ENCODE data around the gene YEATS4.

Gene YEATS4

DNA sequence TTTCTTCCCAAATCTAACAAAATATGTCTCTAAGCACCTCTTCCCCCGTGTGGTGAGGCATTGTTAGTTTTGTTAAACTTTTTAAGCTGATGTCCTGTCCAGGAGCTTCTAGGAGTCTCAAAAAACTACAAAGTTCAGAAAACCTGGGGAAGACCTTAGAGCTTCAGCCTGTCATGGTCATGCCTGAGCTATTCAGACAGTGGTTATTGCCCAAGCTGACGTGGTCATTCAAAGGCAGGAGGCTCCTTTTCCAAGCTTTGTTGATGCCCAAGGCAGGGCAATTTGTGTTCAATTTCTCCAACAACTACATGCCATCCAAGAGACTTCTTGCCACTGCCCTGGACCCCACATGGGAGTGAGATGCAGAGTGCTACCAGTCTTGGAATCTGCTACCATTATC, 17.1 kb upstream of the YEATS4 start:
- DNase-seq (ENCODE audit: low read depth in 3 of 3): no peak

DNA sequence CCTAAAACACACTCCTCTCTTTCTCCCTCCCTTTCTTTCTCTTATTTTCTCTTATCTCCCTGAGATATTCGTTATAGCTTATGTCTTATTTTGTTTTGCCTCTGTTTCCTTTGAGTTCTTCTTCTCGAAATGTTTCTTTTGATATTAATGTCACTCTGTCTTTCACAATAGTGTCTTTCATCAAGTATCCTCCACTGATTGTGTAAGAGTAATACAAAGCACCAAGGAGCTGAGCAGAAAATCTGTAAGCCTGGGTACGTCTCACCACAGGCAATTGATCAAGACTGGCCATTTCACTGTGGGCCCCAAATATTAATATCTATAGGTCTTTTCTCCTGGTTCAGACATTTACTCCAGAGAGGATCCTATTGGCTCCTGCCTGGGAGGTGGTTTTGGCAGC, 16.2 kb upstream of the YEATS4 start:
- no peak for DNase-seq (ENCODE audit: low read depth in 3 of 3)

DNA sequence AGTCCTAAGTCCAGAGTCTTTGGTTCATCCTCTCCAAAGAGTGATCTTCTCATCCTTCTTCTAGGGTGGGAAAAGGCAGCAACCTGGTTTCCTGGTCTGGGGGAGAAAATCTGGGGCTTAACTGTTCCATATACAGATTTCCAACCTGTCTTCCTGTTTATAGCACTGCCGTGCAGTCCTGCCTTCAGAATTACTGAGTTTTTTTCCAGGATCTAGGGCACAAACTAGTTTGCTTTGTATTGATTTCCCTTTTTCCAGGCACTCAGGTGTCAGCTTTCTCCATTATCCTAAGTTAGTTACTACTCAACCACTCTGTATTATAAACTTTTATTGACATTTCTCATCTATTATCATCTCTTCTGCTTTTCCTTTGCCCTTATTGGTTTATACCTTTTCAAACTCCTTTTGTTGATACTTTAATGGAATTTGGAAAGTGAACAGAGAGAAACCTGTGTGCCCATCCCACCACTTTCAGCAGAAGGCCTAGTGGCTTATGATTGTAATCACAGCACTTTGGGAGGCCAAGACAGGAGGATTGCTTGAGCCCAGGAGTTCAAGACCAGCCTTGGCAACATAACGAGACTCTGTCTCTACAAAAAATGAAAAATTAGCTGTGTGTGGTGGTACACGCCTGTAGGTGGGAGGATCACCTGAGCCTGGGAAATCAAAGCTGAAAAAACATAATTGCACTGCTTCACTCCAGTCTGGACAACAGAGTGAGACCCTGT, 15.5 kb upstream of the YEATS4 start:
- DNase-seq (ENCODE audit: low read depth in 3 of 3): no peak

DNA sequence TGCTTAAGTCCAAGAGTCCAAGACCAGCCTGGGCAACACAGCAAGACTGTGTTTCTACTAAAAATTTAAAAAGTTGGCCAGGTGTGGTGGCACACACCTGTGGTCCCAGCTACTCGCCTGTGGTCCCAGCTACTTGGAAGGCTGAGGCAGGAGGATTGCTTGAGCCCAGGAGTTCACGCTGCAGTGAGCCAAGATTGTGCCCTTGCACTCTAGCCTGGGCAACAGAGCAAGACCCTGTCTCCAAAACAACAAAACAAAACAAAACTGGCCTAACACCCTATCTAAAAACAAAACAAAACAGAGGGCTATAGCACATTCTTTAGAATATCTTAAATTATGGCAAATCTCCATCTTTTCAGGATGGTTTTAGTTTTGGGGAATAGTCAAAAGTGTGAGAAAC, 14.5 kb upstream of the YEATS4 start:
- DNase-seq (ENCODE audit: low read depth in 3 of 3): no peak

DNA sequence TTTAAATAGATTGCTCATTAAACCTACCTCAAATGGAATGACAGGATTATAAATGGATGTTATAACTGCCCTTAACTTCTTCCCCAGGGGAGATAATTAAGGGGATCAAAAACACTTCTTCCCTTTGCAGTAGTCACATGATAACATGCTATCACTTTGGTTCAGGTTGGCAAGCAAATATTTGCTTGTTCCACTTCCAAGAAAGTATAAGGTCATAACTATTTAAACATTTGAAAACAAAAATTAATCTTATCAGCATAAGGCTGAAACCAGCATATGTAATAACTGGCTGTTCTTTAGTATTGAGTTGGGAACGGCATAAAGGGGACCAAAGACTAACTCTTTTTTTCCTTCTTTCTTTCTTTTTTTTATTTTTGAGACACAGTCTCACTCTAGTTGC, 13.8 kb upstream of the YEATS4 start:
- DNase-seq (ENCODE audit: low read depth in 3 of 3): no peak

DNA sequence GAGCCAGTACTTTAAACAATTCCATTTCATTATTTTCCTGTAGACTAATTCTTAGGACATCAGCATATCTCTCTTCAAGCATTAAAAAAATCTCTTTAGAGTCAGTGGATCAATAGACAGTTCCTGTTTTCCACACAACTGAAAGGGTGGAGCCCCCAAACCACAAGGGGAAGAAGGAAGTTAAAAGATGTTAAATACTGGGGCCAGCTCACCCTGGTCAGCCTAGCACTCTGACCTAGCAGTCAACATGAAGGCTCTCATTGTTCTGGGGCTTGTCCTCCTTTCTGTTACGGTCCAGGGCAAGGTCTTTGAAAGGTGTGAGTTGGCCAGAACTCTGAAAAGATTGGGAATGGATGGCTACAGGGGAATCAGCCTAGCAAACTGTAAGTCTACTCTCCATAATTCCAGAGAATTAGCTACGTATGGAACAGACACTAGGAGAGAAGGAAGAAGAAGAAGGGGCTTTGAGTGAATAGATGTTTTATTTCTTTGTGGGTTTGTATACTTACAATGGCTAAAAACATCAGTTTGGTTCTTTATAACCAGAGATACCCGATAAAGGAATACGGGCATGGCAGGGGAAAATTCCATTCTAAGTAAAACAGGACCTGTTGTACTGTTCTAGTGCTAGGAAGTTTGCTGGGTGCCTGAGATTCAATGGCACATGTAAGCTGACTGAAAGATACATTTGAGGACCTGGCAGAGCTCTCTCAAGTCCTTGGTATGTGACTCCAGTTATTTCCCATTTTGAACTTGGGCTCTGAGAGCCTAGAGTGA, 11.2 kb upstream of the YEATS4 start, which contains the start of gene LYZ:
LYZ (plus strand) TSS at position 220 of the 777 bp plus-strand sequence; CDS start at position 248, 28 bp downstream.
- no peak for DNase-seq (ENCODE audit: low read depth in 3 of 3)

DNA sequence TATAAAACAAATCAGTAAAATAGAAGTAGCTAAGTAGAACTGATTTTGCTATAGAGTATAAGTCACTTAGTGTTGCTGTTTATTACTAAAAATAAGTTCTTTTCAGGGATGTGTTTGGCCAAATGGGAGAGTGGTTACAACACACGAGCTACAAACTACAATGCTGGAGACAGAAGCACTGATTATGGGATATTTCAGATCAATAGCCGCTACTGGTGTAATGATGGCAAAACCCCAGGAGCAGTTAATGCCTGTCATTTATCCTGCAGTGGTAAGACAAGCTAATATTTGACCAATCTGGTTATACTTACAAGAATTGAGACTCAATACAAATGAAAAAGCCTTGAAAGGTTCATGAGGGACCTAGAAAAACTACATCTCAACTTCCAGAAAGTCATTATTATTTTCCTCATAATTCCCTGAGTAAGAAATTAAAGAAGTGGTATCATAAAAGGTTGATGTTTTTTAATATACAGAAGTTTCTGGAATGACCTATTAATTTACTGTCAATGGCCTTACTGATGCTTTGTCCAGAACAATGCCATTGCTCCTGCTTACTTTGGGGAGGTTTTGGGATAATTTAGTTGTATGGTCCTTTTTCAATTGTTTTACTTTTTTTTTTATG, 9.4 kb upstream of the YEATS4 start:
- DNase-seq (ENCODE audit: low read depth in 3 of 3): no peak

DNA sequence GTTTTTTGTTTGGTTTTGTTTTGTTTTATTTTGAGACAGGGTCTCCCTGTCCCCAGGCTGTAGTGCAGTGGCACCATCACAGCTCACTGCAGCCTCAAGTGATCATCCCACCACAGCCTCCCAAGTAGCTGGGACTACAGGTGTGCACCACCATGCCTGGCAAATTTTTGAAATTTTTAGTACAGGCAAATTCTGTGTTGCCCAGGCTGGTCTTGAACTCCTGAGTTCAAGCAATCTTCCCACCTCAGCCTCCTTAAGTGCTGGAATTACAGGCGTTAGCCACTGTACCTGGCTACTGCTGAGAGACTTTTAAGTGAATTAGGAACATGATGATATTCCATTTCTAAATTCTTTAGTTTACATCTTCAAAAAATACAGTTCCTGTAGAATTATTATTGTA, 8.8 kb upstream of the YEATS4 start:
- DNase-seq (ENCODE audit: low read depth in 3 of 3): no peak

DNA sequence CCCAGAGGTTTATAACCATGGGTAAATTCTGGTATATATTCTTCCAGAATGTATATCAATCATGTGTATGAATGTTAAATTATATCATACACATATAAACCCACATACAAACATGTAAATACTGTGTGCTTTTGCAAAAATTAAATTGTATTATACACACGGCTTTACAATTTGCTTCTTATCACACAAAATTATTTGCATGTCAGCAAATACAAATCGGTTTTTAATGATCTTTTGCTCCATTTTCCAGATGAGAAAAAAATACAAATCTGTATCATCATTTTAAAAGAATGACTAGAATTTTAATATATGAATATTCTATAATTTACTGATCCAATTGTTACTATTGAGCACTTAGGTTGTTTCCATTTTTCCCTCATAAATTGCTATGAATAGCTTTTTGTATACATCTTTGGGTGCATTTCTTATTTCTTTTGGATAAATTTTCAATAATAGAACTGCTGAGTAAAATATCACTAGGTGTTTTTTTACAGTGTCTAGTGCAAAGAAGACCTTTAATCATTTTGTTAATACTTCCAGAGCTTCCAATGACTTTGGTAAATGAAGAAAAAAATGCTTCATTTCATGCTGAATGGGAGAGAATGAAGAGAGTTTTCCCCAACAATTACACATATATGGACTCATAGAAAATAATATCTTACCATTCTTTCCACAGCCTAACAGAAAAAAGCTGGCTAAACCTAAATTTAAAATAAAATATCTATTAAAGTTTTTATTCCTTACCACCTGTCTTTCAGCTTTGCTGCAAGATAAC, 7.9 kb upstream of the YEATS4 start:
- DNase-seq (ENCODE audit: low read depth in 3 of 3): no peak

DNA sequence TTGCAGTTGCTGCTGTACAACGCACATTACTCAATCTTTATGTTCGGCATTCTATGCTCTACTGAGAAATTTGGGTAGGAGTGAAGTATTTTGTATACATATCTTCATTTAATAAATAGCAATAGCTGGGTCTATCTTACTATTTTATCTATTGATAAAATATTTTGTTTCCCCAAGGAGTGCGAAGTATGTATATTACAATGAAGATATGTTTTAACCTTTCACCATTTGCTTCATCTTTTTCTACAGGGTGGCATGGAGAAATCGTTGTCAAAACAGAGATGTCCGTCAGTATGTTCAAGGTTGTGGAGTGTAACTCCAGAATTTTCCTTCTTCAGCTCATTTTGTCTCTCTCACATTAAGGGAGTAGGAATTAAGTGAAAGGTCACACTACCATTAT, 6.6 kb upstream of the YEATS4 start:
- no peak for DNase-seq (ENCODE audit: low read depth in 3 of 3)

DNA sequence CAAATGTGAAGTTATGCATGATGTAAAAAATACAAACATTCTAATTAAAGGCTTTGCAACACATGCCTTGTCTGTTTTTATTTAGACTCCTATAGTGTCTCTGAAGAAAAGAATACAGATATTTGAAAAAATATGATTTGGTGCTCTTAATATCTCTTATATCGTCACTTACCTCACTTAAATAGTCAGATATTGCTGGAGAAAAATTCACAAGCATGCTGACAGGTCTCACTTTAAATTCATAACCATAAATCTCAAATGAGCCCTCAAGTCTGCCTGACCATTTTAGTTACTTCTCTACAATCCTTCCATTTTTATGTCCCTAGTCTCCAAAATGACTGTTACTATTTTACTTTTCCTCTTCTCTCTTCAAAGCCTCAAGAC, 5.4 kb upstream of the YEATS4 start:
- no peak for DNase-seq (ENCODE audit: low read depth in 3 of 3)

DNA sequence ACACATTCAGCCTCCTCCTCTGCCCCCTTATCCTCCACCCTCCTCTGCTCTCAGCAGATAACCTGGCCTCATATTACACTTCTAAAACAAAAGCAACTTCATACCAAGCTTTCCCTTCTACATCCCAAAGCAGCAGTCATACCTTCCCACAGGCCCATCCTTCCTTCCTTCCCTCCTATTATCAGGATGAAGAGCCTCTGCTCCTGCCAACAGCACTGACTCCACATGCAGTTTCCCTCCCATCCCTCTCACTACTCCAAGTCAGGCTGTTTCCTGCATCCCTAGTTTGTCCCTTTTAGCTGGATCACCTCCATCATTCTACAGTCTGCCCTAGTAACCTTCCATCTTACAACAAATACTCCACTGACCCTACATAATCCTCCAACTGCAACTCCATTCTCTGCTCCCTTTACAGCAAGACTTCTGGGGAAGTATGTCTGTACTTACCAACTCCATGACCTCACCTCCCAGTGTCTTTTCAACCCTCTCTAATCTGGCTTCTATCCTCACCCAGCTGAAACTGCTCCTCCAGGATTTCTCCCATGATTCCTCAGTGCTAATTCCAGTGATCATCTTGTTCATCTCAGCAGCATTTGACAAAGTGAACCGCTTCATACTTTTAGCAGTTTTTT, 4.9 kb upstream of the YEATS4 start:
- no peak for DNase-seq (ENCODE audit: low read depth in 3 of 3)

DNA sequence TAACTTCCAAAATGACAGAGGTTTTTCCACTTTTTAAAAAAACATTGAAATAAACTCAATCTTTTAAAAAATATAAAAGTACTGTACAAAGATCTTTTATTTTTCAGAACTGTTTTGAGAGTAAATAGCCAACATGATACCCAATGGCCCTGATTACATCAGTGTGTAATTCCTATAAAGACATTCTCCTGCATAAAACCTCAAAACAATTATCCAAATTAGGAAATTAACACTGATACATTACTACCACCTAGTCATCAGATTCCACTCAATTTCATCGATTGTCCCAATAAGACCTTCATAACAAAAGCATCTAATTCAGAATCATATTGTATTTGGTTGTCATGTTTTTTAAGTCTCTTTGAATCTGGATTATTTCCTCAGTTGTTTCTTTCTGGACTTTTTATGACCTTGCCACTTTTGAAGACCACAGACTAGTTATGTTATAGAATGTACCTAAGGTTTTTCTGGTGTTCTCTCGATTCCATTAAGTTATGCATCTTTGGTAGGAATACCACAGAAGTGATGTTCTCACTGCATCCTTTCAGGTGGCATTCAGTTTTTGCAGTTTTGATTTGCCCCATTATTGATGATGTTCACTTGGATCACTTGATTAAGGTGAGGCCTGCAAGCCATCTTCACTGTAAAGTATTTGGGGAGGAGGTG, 4.0 kb upstream of the YEATS4 start:
- DNase-seq (ENCODE audit: low read depth in 3 of 3): no peak

DNA sequence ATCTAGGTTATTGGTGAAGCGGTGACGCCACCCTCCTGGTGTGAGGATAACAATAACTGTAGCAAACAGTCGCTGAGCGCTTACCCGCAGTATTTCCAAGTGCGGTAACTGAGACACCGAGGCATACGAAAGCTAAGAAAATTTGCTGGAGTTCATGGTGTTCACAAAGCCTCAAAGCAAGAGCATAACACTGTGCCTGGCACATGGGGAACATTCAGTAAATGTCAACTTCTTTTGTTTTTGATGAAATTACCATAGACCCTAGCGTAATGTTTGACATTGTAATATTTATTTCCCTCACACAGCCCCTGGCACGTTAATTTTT, 767 bp downstream of the YEATS4 start:
- DNase-seq (ENCODE audit: low read depth in 3 of 3): no peak

DNA sequence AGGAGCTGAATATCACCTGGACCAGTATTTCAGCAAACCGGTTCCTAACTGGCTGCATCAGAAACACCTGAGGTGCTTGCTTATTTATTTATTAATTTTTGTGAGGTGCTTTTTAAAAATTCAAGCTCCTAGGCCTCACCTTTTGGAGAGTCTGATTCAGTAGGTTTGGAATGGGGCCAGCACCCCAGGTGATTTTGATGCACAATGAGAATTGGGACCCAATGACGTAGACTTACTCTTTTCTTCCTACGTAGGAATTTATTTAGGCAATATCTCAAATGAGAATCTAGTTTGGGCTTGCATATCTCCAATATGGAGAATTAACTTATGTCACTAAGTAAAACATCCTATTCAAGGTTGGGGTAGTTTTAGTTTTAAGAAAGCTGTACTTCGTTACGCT, 7.3 kb downstream of the YEATS4 start:
- DNase-seq (ENCODE audit: low read depth in 3 of 3): no peak

DNA sequence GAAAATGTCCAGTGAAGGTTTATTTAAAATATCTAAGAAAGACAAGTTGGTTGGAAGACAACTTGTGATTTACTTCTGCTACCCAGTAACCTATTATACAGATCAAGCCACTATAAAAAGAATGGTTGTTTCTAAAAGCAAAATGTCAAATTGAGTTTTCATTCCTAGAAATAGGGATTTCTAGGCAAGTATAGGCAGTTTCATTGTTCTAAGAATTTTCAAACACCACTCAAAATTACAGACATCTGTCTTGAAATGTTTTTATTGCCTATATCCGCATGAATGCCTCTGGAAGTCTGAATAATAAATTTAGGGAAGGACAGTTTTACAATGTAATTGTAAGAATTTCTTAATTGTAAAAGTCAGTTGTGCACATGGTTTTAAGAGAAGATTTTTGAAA, 8.6 kb downstream of the YEATS4 start:
- no peak for DNase-seq (ENCODE audit: low read depth in 3 of 3)

DNA sequence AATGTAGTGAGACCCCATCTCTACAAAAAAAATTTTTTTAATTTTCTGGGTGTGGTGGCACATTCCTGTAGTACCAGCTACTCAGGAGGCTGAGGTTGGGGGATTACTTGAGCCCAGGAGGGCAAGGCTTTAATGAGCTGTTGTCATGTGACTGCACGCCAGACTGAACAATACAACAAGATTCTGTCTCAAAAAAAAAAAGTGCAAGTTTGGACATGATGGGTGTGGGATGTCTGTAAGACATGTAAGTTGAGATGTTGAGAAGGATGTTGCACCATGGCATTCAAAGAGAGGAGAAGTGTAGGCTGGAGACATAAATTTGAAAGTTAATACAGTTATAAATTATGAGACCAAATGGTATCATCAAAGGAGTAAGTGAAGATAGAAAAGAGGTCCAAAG, 23.5 kb downstream of the YEATS4 start:
- no peak for DNase-seq (ENCODE audit: low read depth in 3 of 3)

DNA sequence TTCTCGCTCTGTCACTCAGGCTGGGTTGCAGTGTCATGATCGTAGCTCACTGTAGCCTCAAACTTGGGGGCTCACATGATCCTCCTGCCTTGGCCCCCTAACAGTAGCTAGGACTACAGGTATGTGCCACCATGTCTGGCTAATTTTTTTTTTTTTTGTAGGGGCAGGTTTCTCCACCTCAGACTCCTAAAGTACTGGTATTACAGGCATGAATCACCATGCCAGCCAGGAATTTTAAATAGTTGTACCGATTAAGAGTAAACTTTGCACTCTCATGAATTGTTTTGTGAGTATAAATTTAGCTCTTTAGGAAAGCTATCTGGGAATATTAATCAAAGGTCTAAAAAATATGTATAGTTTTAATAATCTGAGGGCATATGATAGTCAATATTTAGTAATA, 25.5 kb downstream of the YEATS4 start:
- DNase-seq (ENCODE audit: low read depth in 3 of 3): no peak

DNA sequence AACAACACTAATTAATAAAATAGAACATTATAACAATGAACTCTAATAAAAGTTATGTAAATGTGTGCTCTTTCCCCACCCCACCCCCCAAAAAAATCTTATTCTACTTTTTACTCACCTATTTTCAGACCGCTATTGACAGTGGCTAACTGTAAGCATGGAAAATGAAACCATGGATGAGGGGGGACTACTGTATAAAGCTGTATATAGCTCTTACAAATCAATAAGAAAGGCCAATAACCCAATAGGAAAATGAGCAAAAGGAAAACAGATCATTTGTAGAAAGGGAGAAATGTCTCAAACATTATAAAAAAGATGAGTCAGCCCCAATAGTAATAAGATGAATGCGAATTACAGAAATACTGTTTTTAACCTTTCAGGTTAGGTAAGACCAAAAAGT, 27.4 kb downstream of the YEATS4 start:
- DNase-seq (ENCODE audit: low read depth in 3 of 3): no peak

DNA sequence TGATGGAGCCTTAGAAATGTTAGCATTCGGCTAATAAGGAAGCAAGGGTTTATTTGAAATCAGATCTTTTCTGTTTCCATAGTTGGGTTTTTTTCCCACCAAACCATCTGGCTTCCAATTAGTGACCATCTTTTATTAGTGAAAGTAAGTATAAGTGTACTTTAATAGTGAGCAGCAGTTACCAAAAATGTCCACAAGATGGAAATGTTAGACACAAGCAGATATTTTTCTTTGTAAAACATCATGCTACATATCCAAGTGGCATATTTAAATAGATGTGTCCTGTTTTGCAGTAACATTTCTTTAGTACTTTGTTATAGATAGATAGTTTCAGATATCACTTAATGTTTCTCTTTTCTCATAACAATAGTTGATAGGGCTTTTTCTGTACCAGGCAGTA, 28.8 kb downstream of the YEATS4 start:
- DNase-seq (ENCODE audit: low read depth in 3 of 3): no peak

DNA sequence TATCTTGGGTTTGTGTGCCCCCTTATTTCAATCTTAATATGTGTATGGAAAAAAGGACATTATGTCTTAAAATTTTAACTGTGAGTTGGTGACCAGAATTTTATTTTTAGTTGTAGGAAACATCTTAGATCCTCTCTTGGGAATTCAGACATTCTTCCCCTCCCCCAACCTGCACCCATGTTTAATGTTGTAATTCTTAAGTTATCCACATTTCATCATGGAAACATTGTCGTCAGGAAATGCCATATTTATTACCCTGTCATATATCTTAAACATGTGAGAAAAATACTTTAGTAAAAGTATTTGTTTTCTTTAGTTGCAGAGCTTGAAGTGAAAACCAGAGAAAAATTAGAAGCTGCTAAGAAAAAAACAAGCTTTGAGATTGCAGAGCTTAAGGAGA, 30.3 kb downstream of the YEATS4 start:
- DNase-seq (ENCODE audit: low read depth in 3 of 3): no peak
